Measurements from ENCODE around the gene TDP2. TPM values are rescaled to one million over a fixed set of nuclear protein-coding genes. Genes with fewer than 3 reads are reported as not detected.
A peak's percentile ranks its signal among the peaks of the same experiment; 100 is the strongest.

The TDP2 gene
- total and polyA plus RNA-seq, 9 of the 15 experiments (the other 6 are each of a cell fraction or from before 2014, with no cell fraction given), result 27.7 to 60.1 (median 31.8) TPM

- Histone ChIP-seq H2AFZ (ENCODE audit: low read depth, low read length) (no peak overlapping the region), H3K4me1 (replicated peaks in 1 of 2; ENCODE audit: control insufficient read depth in 2 of 2, insufficient read depth in 2 of 2, low read length in 2 of 2) (peaks cover 8 to 18% of the 10 kb centered on the region in 2 experiments; a peak in 4 of 5 replicates), H3K27ac (ENCODE audit: extremely low read depth, low read depth, low read length) (no peak overlapping the region), H3K9ac (ENCODE audit: insufficient read depth in 1 of 2, low read depth in 2 of 2, low read length in 2 of 2) (peak overlapping the region in 1 of 2 experiments; percentile 96; a peak in 1 of 4 replicates), H3K9me1 (ENCODE audit: control insufficient read depth, insufficient read depth, low read length) (no peaks in the 10 kb centered on the region), H3K79me2 (ENCODE audit: control insufficient read depth, insufficient read depth, low read length) (peaks cover 55% of the 10 kb centered on the region), H4K20me1 (replicated peaks; ENCODE audit: control insufficient read depth, insufficient read depth, low read length) (no peaks in the 10 kb centered on the region), H3K4me2 (ENCODE audit: insufficient read depth, low read length) (no peak overlapping the region), H3K9me3 (replicated peaks; ENCODE audit: control insufficient read depth, insufficient read depth, low read depth, low read length) (no peaks in the 10 kb centered on the region), H3K27me3 (ENCODE audit: control insufficient read depth in 2 of 2, insufficient read depth in 2 of 2, low read length in 2 of 2) (no peaks in the 10 kb centered on the region), H3K36me3 (ENCODE audit: control insufficient read depth, insufficient read depth, low read length) (peaks cover 40% of the 10 kb centered on the region), H3K4me3 (no peak overlapping the region)
- 95% methylated on average over 7 of the region's 7 CpGs for WGBS (ENCODE audit: insufficient coverage, low coverage, missing lambda C conversion rate)
- DNase-seq (ENCODE audit: extremely low read depth in 1 of 4, low spot score in 3 of 4) (no peak), FAIRE-seq (no peak), ATAC-seq (no peak)
- ChIA-PET POLR2A (interaction anchor here (0.6 to 2.8 kb wide), 4 partner anchors 9 to 1440 kb away, joined by 5 to 10 read pairs (median 8); partner anchors contain the start of gene KIAA0319), CTCF (ENCODE audit: low intra/inter-chr PET ratio) (no interaction called here)
- in situ Hi-C loops (cut with MboI), result no loop called here
- no TSS peak for BruUV-seq (replicated peaks)
- intact Hi-C loops (cut with micrococcal nuclease), result no loop called here
- TF ChIP-seq TSHZ1 (CRISPR knock-in tag; IDR thresholded peaks at IDR 0.05), result no peak
- no peak for TF ChIP-seq PHF21A (IDR thresholded peaks at IDR 0.05; ENCODE audit: borderline replicate concordance, low read depth)
- TF ChIP-seq, protein P1, sequence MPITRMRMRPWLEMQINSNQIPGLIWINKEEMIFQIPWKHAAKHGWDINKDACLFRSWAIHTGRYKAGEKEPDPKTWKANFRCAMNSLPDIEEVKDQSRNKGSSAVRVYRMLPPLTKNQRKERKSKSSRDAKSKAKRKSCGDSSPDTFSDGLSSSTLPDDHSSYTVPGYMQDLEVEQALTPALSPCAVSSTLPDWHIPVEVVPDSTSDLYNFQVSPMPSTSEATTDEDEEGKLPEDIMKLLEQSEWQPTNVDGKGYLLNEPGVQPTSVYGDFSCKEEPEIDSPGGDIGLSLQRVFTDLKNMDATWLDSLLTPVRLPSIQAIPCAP (CRISPR knock-in tag; IDR thresholded peaks at IDR 0.05; ENCODE audit: borderline replicate concordance), result no peak
- no peak for TF ChIP-seq YBX1 (IDR thresholded peaks at IDR 0.05)
- no peak for TF ChIP-seq CREB1 (IDR thresholded peaks at IDR 0.05)
- no peak for TF ChIP-seq CREB1 (CRISPR knock-in tag; IDR thresholded peaks at IDR 0.05)
- no peak for TF ChIP-seq EGR1 (conservative IDR thresholded peaks at IDR 0.05)
- TF ChIP-seq MAFK (IDR thresholded peaks at IDR 0.05; ENCODE audit: low read length), result no peak
- no peak for TF ChIP-seq TAF9B (IDR thresholded peaks at IDR 0.05; ENCODE audit: partially characterized antibody)
- TF ChIP-seq MTF1 (CRISPR knock-in tag; IDR thresholded peaks at IDR 0.05; ENCODE audit: borderline replicate concordance), result no peak
- TF ChIP-seq, protein P2, sequence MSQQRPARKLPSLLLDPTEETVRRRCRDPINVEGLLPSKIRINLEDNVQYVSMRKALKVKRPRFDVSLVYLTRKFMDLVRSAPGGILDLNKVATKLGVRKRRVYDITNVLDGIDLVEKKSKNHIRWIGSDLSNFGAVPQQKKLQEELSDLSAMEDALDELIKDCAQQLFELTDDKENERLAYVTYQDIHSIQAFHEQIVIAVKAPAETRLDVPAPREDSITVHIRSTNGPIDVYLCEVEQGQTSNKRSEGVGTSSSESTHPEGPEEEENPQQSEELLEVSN (IDR thresholded peaks at IDR 0.05; ENCODE audit: borderline replicate concordance in 1 of 2, extremely low read depth in 1 of 2, insufficient read depth in 1 of 2, insufficient read length in 1 of 2, low read depth in 1 of 2, low read length in 1 of 2, poor library complexity in 1 of 2, severe bottlenecking in 1 of 2), result no peak
- no peak for TF ChIP-seq RBM15 (IDR thresholded peaks at IDR 0.05; ENCODE audit: insufficient read depth, low read length)
- no peak for TF ChIP-seq CHD1 (IDR thresholded peaks at IDR 0.05; ENCODE audit: low read length)
- TF ChIP-seq, protein P3, sequence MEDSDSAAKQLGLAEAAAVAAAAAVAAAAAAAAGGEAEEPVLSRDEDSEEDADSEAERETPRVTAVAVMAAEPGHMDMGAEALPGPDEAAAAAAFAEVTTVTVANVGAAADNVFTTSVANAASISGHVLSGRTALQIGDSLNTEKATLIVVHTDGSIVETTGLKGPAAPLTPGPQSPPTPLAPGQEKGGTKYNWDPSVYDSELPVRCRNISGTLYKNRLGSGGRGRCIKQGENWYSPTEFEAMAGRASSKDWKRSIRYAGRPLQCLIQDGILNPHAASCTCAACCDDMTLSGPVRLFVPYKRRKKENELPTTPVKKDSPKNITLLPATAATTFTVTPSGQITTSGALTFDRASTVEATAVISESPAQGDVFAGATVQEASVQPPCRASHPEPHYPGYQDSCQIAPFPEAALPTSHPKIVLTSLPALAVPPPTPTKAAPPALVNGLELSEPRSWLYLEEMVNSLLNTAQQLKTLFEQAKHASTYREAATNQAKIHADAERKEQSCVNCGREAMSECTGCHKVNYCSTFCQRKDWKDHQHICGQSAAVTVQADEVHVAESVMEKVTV (CRISPR knock-in tag; IDR thresholded peaks at IDR 0.05), result no peak
These were observed 2.4 kb downstream of the TDP2 start for GRCh38 chr6:24664046-24664987.
